Hepatocyte (in vitro differentiated cells): ENCODE results near the gene MOB2. TPM values are rescaled to one million over a fixed set of nuclear protein-coding genes. Genes with fewer than 3 reads are reported as not detected.

ENCODE experiments used
- DNase-seq: peaks from one replicate; pipeline ENCODE4 v3.0.0-alpha.2; 2016; ENCODE audit warnings: low spot score
- H2AFZ ChIP-seq: fragments of 200-600 bp; sonication (generic); 2 replicates; pipeline ENCODE4 v1.6.0; 2016; ENCODE audit warnings: antibody characterized with exemption, mild to moderate bottlenecking
- H3K27ac ChIP-seq: fragments of 200-600 bp; sonication (generic); 2 replicates; pipeline ENCODE4 v1.5.1; 2016; ENCODE audit warnings: mild to moderate bottlenecking
- H3K27me3 ChIP-seq: fragments of 200-600 bp; sonication (generic); 2 replicates; pipeline ENCODE4 v1.6.1; 2016
- H3K36me3 ChIP-seq: fragments of 200-600 bp; sonication (generic); replicated peaks from 2 replicates; pipeline ENCODE4 v1.5.1; 2016; ENCODE audit warnings: low read depth; ENCODE audit not compliant: insufficient read depth
- H3K4me1 ChIP-seq: fragments of 200-600 bp; sonication (generic); 2 replicates; pipeline ENCODE4 v1.5.1; 2016; ENCODE audit warnings: mild to moderate bottlenecking, moderate library complexity; ENCODE audit not compliant: insufficient read depth
- H3K4me2 ChIP-seq: fragments of 200-600 bp; sonication (generic); 2 replicates; pipeline ENCODE4 v1.6.0; 2016
- H3K4me3 ChIP-seq: fragments of 200-600 bp; sonication (generic); 2 replicates; pipeline ENCODE4 v1.5.1; 2016; ENCODE audit warnings: mild to moderate bottlenecking
- H3K79me2 ChIP-seq: fragments of 200-600 bp; sonication (generic); 2 replicates; pipeline ENCODE4 v1.6.0; 2017; ENCODE audit warnings: mild to moderate bottlenecking
- H3K9me2 ChIP-seq: fragments of 200-600 bp; sonication (generic); replicated peaks from 2 replicates; pipeline ENCODE4 v1.6.0; 2017; ENCODE audit warnings: mild to moderate bottlenecking; ENCODE audit not compliant: insufficient read depth
- H3K9me3 ChIP-seq: fragments of 200-600 bp; sonication (generic); 2 replicates; pipeline ENCODE4 v1.5.1; 2016; ENCODE audit warnings: low read depth, mild to moderate bottlenecking
- H4K20me1 ChIP-seq: fragments of 200-600 bp; sonication (generic); 2 replicates; pipeline ENCODE4 v1.6.0; 2016; ENCODE audit warnings: mild to moderate bottlenecking; ENCODE audit not compliant: insufficient read depth, poor library complexity, severe bottlenecking
- CTCF ChIP-seq: fragments of 200-600 bp; sonication (generic); IDR thresholded peaks from 2 replicates; pipeline ENCODE4 v1.5.1; 2016; ENCODE audit warnings: antibody characterized with exemption, mild to moderate bottlenecking; ENCODE audit not compliant: poor library complexity
- EZH2 ChIP-seq: fragments of 200-600 bp; sonication (generic); IDR thresholded peaks from 2 replicates; pipeline ENCODE4 v1.6.1; 2016; ENCODE audit warnings: antibody characterized with exemption, mild to moderate bottlenecking, borderline replicate concordance
- EZH2phosphoT487 ChIP-seq: fragments of 200-600 bp; sonication (generic); IDR thresholded peaks from one replicate; pipeline ENCODE4 v1.6.1; 2018; ENCODE audit warnings: antibody characterized with exemption, mild to moderate bottlenecking, low read depth, moderate library complexity; ENCODE audit not compliant: unreplicated experiment, severe bottlenecking
- WGBS: methylation state at CpG from one replicate; pipeline ENCODE4 v1.1.6; 2016; ENCODE audit warnings: low lambda C conversion rate; ENCODE audit errors: missing lambda C conversion rate; 5-methylcytosine and 5-hydroxymethylcytosine counted together
- polyA plus RNA-seq: library from polyadenylated mRNA; unstranded; fragments of >200 nt; fragmentation: Nextera tagmentation; extraction: Ambion mirVana; gene quantifications from 2 replicates; pipeline ENCODE4 v1.2.1, GENCODE V29; 2016
- total RNA-seq: library from RNA; depleted of rRNA; stranded (reverse); fragments of >200 nt; gene quantifications from 2 replicates; pipeline ENCODE4 v1.2.3, GENCODE V29; 2014

MOB2 gene
- total and polyA plus RNA-seq, 2 experiments from 2014 or later = 12.5 to 48.2 TPM

GRCh38 chr11:1468002-1468401 lies 18.6 kb downstream of the MOB2 start:
- DNase-seq = no peak
- no peaks in the 10 kb centered on the region for H3K9me2 ChIP-seq
- H3K4me3 ChIP-seq = no peak overlapping the region
- TF ChIP-seq CTCF (no peak), EZH2phosphoT487 (no peak), EZH2 (no peak)
- H3K4me2 ChIP-seq = no peak overlapping the region
- H3K27me3 ChIP-seq = no peaks in the 10 kb centered on the region
- 98% methylated on average over 8 of the region's 18 CpGs for WGBS
- H3K36me3 ChIP-seq = no peaks in the 10 kb centered on the region
- H3K4me1 ChIP-seq = no peaks in the 10 kb centered on the region
- H3K27ac ChIP-seq = no peak overlapping the region
- H3K79me2 ChIP-seq = no peaks in the 10 kb centered on the region
- no peaks in the 10 kb centered on the region for H4K20me1 ChIP-seq
- no peaks in the 10 kb centered on the region for H3K9me3 ChIP-seq
- H2AFZ ChIP-seq = no peak overlapping the region

GRCh38 chr11:1467270-1467669 lies 19.3 kb downstream of the MOB2 start:
- Histone ChIP-seq H3K4me3 (no peak overlapping the region), H2AFZ (no peak overlapping the region), H3K79me2 (no peaks in the 10 kb centered on the region), H3K27me3 (no peaks in the 10 kb centered on the region), H3K4me1 (no peaks in the 10 kb centered on the region), H3K36me3 (no peaks in the 10 kb centered on the region), H3K4me2 (no peak overlapping the region), H3K9me2 (no peaks in the 10 kb centered on the region), H4K20me1 (no peaks in the 10 kb centered on the region), H3K9me3 (no peaks in the 10 kb centered on the region), H3K27ac (no peak overlapping the region)
- 85% methylated on average over 9 of the region's 9 CpGs for WGBS
- DNase-seq = no peak
- no peak for TF ChIP-seq EZH2phosphoT487
- TF ChIP-seq CTCF = no peak

- no peaks in the 10 kb centered on the region for H3K36me3 ChIP-seq
These were observed 19.8 kb downstream of the MOB2 start for GRCh38 chr11:1466784-1467183.

More at GRCh38 chr11:1466784-1467183, 19.8 kb downstream of the MOB2 start:
- no peaks in the 10 kb centered on the region for H4K20me1 ChIP-seq
- H3K27ac ChIP-seq = no peak overlapping the region
- no peak overlapping the region for H2AFZ ChIP-seq
- no peaks in the 10 kb centered on the region for H3K4me1 ChIP-seq
- H3K9me2 ChIP-seq = no peaks in the 10 kb centered on the region
- DNase-seq = no peak
- no peak for TF ChIP-seq EZH2phosphoT487
- no peak for TF ChIP-seq EZH2
- TF ChIP-seq CTCF = no peak
- no peak overlapping the region for H3K4me3 ChIP-seq
- H3K79me2 ChIP-seq = no peaks in the 10 kb centered on the region
- no peak overlapping the region for H3K4me2 ChIP-seq
- WGBS = 87% methylated on average over 16 of the region's 16 CpGs
- no peaks in the 10 kb centered on the region for H3K9me3 ChIP-seq
- H3K27me3 ChIP-seq = no peaks in the 10 kb centered on the region
